ENCODE measurements around the gene PSTPIP1.

- TF ChIP-seq CSRNP3 (CRISPR knock-in tag; IDR thresholded peaks at IDR 0.05) (no peak), OSR1 (CRISPR knock-in tag; IDR thresholded peaks at IDR 0.05) (no peak), PATZ1 (CRISPR knock-in tag; IDR thresholded peaks at IDR 0.05; ENCODE audit: borderline replicate concordance) (no peak), ISL1 (CRISPR knock-in tag; IDR thresholded peaks at IDR 0.05) (no peak), ZFP3 (CRISPR knock-in tag; IDR thresholded peaks at IDR 0.05) (no peak), RARB (CRISPR knock-in tag; IDR thresholded peaks at IDR 0.05) (no peak), ARNTL (CRISPR knock-in tag; IDR thresholded peaks at IDR 0.05; ENCODE audit: borderline replicate concordance, low read depth) (no peak), TOX (CRISPR knock-in tag; IDR thresholded peaks at IDR 0.05; ENCODE audit: borderline replicate concordance) (no peak)
Measured at GRCh38 chr15:77021803-77022381, 27.0 kb downstream of the PSTPIP1 start.

Measured in SK-N-SH treated with all-trans-retinoic acid at 6 μM for 48 hours (cell line).